ENCODE measurements around the gene ERCC2.
"Not testable (repeated sequence)": the region's sequence is repeated elsewhere in the genome, so short reads cannot be mapped to it uniquely, and the experiment has no call there.

ERCC2 gene

DNA sequence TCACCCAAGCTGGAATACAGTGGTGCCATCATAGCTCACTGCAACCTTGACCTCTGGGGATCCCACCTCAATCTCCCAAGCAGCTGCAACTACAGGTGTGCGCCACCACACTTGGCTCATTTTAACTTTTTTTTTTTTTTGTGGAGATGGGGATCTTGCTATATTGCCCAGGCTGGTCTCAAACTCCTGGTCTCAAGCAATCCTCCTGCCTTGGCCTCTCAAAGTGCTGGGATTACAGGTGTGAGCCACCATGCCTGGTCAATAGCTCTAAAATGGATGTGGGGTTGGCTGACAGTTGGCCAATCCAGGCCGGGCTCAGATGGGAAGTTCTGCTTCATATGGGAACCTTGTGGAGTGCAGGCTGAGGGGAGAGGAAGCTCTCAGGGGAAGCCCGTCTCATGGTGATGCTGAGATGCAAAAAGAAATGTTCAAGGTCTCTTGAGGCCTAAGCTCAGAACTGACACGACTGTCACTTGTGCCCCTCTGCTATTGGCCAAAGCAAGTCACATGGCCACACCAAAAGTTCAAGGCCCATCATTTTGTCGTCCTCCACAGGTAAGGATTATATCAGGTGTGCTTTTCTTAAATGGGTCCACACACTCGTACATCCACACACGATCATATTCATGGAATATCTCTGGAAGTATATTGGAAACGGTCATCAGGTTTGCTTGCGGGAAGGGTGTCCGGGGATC is 36.6 kb downstream of the ERCC2 start:
- no peak for DNase-seq (ENCODE audit: low read depth, low spot score)

DNA sequence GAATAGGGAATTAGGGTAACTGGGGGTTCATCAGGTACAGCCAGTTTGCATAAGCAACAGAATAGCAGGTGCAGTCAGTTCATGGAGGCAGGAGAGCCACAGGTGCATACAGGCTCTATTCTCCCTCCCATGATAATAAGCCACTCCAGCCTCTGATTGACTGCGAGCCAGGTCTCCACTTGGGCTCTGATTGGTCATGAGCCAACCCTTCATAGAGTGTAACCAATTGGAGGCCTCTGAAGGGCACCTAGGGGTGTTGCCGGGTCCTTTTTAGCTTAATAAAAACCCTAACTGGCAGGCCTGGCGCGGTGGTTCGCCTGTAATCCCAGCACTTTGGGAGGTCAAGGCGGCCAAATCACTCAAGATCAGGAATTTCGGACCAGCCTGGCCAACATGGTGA is 39.0 kb downstream of the ERCC2 start:
- no peak for DNase-seq (ENCODE audit: low read depth, low spot score)

DNA sequence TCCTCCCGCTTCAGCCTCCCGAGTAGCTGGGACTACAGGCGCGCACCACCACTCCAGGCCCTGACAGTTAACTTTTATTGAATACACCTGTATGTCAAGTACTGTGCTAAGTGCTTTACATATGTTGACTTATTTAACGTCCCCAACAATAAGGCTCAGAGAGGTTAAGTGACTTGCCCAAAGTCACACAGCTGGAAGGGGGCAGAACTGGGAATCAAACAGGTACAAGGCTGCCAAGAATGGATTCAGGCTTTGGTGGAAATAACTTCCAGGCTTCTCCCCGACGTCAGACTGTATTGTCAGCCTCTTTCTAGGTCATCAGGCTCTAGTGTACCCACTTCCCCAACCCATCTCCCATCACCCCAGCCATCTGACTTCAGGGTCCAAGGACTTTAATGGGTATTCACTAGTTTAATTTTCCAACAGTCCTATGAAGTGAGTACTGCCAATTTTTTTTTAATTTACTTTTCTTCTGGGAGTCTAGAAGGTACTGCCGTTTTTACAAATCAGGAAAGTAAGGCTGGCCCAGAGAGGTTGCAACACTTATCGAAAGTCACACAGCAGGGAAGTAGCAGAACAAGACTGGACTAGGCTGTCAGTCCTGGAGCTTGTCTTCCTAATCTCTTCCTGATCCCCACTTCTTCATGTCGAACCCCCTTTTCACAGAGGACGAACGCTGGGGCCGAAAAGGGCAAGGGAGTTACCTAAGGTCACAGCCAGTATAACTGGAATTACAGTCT is 42.8 kb downstream of the ERCC2 start:
- DNase-seq (ENCODE audit: low read depth, low spot score): no peak

DNA sequence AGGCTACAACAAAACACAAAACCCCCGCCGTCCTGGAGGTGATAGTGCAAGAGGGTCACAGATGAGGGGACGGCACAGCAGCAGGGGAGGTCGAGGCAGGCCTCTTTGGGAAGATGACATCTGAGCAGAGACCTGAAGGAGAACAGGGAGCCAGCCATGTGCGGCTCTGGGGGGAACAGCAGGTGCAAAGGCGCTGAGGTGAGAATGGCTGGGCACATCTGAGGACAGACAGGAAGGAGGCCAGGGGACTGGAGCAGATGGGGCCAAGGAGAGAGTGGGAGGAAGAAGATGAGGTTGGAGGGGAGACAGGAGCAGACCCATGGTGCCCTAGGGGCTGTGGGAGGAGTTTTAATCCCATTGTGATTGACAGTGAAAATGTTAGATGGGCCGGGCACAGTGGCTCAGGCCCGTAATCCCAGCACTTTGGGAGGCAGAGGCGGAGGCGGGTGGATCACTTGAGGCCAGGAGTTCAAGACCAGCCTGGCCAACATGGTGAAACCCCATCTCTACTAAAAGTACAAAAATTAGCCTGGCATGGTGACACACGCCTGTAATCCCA is 45.9 kb downstream of the ERCC2 start:
- DNase-seq (ENCODE audit: low read depth, low spot score): no peak

DNA sequence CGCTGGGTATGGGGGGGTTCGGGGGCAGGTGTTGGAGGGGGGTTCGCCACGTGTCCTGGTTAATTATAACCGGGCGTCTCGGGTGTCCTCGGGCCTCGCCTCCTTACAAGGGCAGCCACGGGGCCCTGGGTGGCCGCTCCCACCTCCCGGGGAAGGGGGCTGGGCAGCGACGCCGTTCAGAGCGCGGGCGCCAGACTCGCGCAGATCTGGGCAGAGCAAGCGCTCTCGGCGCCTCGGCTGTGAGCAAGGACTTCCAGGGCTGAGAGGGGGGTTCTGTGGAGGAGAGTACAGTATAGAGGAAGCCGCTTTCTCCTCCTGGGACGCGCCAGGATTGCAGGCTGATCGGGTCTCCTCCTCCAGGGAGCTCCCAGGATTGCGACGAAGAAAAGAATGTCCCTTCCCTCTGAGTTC is 46.7 kb downstream of the ERCC2 start:
- no peak for DNase-seq (ENCODE audit: low read depth, low spot score)

DNA sequence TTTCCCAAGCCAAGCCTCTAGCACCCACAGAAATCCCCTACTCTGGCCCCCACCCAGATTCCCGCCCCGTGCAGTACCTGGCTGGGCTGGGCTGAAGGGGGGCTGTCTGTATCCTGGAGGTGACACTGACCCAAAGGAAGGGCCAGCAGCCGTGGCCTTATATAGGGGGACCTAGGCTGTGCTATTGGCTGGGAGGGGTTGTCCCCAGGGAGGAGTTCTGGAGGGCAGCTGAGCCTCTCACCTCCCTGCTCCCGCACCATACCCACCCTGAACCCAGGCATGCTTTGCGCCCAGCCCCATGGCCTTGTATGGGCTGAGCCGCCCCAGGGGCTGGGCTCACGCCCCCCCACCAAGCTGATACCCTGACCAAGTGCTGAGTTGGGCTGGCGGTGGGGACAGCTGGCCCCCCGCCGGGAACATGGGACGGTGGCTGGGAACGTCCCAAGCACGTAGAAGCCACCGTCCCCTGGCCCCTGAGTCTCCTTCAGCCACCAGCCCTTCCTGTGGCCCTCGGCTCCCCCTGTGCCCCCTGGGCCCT is 47.6 kb downstream of the ERCC2 start, which contains the start of gene CKM:
Gene CKM, minus strand, starts transcription at position 132 of the 538 bp plus-strand sequence. CDS start 3,162 bp downstream, outside the sequence.
- DNase-seq (ENCODE audit: low read depth, low spot score): no peak

DNA sequence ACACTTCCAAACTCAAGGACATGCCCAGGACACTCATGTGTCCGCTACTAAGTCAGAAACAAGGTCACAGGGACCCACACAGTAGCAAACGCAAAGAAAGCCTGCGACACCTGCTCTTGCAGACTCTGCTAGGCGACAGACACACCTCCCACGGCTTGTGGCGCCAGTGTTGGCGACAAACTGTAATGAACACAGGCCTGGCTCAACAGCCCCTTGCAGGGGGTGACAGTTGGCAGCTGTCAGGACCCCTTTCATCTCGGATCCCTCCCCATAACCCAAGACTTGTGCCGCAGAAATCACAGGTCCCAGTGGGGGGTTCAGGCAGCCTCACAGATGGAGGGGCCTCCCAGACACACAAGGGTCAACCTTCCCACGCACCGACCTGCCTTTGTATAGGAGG is 48.1 kb downstream of the ERCC2 start:
- DNase-seq (ENCODE audit: low read depth, low spot score): no peak

DNA sequence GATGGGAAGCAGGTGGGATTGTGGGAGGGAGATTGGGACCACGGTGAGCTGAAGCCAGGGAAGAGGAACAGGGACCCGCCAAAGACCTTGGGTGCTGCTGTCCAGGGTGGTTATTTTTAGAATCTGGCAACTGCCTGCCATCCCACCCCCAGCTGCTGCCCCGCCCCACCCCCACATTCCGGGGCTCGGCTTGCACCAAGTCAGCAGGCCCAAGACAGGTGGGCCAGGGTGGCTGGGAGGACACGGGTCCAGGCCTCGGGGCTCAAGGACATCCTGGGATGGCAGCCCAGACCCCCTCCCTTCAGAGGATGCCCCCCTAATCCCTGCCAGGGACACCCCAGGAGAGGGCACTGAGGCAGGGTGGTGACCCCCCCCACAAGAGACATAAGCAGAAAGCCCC is 48.5 kb downstream of the ERCC2 start:
- DNase-seq (ENCODE audit: low read depth, low spot score): no peak

DNA sequence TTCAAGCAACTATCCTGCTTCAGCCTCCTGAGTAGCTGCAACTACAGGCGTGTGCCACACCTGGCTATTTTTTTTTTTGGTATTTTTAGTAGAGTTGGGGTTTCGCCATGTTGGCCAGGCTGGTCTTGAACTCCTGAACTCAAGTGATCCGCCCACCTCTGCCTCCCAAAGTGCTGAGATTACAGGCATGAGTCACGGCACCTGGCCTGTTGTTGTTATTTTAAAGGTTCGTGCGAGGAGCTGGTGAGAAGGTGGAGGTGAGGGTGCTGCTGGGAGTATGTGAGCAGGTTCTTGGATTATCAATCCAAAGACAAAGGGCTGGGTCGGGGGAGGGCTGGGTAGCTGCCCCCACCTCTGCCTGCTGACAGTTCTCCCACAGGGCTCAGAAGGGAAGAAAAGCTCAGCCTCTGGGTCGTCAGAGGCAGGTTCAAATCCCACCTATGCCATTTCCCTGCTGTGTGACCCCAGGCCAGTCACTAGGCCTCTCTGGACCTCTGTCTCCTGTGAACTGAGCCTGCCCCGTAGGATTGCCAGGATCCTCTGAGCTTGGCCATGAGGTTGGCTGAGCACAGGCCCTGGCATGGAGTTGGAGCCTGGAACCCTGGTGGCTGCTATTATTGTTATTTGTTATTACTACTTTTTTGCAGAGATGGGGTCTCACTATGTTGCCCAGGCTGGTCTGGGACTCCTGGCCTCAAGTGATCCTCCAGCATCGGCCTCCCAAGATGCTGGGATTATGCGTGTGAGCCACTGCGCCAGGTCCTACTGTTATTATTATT is 49.2 kb downstream of the ERCC2 start:
- DNase-seq (ENCODE audit: low read depth, low spot score): no peak

DNA sequence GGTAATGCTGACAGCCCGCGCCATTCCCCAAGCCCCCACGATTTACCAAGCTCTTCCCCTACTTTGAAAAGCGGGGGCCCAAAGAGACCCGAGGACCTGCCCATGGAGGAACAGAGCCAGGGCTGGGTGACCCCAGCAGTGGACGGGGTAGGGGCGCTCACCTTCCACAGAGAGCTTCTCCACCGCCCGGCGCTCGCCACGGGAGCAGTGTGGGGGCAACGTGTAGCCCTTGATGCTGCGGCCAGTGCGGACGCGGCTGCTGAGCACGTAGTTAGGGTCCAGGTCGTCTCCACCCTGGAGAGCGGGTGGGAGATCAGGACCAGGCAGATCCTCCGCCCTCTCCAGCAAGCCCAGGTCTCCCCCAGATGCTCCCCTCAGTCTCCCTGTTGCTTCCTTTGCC is 55.1 kb downstream of the ERCC2 start:
- DNase-seq (ENCODE audit: low read depth, low spot score): no peak

DNA sequence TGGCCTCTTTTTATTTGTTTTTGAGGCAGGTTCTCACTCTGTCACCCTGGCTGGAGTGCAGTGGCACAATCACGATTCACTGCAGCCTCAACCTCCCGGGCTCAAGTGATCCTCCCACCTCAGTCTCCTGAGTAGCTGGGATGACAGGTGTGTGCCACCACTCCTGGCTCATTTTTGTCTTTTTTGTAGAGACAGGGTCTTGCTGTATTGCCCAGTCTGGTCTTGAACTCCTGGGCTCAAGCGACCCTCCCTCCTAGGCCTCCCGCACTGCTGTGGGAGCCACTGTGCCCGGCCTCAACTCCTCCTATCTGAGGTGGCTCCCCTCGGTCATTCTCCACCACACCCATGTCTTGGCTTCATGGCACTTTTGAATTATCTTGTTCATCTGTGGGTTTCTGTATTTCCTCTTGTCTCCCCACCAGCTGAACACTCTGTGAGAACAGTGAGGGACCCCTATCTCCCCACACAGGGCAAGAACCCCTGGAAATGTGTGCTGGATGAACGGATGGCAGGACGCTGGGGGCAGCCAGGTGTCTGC is 55.6 kb downstream of the ERCC2 start:
- no peak for DNase-seq (ENCODE audit: low read depth, low spot score)

DNA sequence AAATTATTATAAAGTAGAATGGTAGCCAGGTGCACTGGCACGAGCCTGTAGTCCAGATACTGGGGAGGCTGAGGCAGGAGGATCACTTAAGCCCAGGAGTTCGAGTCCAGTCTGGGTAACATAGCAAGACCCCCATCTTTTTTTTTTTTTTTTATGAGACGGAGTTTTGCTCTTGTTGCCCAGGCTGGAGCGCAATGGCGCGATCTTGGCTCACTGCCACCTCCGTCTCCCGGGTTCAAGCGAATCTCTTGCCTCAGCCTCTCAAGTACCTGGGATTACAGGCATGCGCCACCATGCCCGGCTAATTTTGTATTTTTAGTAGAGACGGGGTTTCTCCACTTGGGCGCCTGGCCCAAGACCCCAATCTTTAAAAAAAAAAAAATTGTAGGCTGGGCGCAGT is 58.1 kb downstream of the ERCC2 start:
- not testable (repeated sequence) for DNase-seq (ENCODE audit: low read depth, low spot score)

DNA sequence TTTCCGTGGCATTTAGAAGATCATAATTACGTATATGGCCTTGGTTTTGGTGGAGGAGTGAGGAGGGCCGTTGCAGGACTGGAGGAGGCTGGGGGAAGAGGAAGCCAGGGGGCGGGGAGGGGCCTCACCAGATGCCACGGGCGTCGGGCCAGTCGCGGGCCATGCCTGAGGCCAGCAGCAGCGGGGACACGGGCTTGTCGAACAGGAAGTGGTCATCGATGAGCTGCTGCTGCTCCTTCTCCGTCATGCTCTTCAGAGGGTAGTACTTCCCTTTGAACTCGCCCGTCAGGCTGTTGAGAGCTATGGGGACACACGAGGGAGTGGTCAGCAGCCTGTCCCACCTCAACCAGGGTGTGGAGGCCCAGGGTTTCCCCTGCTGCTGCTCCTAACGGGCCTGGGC is 58.8 kb downstream of the ERCC2 start:
- no peak for DNase-seq (ENCODE audit: low read depth, low spot score)

DNA sequence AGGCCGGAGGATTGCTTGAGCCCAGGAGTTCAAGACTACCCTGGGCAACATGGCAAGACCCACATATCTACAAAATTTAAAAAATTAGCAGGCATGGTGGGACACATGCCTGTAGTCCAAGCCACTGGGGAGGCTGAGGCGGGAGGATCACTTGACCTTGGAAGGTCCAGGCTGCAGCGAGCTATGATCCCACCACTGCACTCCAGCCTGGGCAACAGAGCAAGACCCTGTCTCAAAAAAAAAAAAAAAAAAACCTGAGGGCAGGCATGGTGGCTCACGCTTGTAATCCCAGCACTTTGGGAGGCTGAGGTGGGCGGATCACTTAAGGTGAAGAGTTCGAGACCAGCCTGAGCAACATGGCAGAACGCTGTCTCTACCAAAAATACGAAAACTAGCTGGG is 61.1 kb downstream of the ERCC2 start:
- DNase-seq (ENCODE audit: low read depth, low spot score): not testable (repeated sequence)

DNA sequence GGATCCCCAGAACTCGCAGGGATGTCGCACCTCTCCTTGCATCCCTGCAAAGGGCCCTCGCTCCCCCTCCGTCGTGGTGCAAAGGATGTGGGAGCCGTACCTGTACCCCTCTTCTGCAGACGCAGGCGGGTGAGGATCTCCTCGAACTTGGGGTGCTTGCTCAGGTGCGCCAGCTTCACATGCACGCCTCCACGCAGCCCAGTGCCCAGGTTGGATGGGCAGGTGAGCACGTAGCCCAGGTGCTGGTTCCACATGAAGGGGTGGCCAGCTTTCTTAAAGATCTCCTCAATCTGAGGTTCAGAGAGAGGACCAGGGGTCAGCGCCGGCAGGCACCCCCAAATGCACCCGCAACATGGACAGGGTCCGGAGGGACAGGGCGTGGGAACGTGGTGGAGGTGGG is 63.0 kb downstream of the ERCC2 start:
- DNase-seq (ENCODE audit: low read depth, low spot score): no peak

DNA sequence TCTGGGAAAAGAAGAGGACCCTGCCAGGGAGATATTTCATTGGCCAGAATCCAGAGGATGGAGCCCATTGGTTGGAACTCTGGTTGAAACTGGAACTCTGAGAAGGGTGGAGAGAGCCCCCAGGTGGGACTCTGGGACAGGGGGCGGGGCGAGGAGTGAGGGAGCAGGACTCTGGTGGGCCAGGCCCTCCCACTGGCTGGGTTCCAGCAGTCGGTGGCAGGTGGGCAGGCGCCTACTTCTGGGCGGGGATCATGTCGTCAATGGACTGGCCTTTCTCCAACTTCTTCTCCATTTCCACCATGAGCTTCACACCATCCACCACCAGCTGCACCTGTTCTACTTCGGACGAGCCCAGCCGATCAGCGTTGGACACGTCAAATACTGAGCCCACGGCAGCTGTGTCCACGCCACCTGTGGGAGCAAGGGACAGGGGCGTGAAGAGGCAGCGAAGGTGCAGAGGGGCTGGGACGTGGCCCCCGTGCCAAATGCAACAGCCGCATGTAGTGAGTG is 63.8 kb downstream of the ERCC2 start:
- DNase-seq (ENCODE audit: low read depth, low spot score): no peak

DNA sequence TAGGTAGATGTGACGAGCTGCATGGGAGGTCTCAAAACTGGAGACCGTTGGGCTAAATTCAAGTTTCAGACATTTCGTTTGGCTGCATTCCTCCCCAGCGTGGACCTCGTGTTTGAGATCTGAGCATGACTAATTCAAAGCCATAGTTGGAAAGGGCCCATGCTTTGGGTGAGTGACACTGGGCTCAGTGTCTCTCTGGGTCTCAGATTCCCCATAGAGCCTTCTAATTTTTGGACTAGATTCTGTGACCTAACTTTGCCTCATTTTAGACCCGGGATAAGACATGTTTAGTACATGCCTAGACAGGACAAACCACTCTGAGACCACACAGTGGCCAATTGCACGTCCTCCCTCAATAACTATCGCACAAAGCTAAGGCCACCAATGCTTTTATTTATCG is 64.3 kb downstream of the ERCC2 start:
- no peak for DNase-seq (ENCODE audit: low read depth, low spot score)

DNA sequence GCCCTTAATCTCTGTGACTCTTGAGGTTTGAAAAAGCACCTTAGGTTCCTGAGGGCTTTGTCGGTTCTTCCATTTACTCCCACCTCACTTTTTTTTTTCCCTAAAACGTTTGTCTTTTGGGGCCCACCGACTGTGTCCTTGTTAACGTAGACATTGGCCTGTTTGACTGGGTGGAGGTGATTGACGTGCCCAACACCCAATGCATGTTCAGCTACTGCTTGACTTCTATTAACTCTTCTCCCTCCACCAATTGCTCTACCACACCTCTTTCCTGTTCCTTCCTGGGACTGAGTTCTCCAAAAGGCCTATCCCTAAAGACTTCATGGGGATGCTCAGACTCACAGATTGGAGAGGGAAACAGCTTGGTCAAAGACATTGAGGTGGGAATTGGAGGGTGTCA is 65.0 kb downstream of the ERCC2 start:
- DNase-seq (ENCODE audit: low read depth, low spot score): no peak

DNA sequence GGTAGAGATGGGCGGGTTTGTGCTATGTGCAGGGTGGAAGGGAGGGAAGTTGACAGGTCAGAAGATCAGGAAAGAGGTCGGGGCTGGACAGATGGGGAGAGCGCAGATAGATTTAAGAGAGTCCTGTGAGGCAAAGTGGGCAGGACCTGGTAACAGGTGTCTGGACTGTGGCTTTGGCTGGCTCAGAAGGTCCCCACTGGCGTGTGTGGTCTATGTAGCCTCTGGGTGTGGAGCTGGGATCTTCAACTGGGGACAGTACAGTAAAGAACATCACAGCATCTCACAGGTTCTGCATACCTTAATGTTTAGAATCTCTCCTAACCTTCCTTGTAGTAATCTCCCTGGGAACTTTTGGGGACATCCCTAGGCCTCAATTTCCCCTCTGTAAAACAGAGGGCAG is 65.4 kb downstream of the ERCC2 start:
- no peak for DNase-seq (ENCODE audit: low read depth, low spot score)

DNA sequence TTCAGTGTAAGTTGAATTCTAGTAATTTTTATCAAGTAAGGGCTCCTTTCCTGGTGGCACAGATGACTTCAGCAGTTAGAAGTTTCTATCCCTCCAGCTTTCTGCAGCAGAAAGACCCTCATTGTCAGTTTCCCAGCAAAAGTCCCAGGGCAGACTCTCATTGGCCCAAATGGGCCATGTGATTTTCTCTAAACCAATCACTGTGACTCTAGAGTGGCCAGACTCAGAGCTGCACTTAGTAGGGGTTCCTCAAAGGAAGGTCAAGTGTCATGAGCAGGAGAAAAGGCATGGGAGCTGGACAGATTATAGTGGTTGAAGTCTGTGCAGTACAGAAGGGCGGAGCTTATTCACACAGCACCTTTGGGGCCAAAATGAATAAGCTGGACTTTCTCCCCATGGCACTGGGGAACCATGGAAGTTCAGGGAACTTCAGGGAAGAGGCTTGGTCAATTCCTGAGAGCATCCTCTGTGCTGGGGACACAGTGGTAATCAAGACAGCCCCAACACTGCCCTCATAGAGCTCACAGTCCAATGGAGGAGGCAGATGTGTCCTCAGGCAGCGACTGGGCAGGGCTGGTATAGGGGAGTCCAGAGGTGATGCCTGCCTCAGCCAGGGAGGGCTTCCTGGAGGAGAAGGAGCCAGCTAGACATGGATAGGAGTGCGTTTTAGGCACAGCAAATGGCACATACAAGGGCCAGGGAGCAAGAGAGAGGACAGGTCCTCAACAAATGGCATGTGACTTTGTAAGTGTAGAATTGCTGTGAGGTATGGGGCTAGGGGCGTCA is 66.0 kb downstream of the ERCC2 start:
- DNase-seq (ENCODE audit: low read depth, low spot score): no peak

All from smooth muscle cell of the brain vasculature (primary cell).